GM12878 (cell line): ENCODE results near the gene OR11L1. TPM values are rescaled to one million over a fixed set of nuclear protein-coding genes. Genes with fewer than 3 reads are reported as not detected.

Experiments
- ATAC-seq: fragments of 200-7000 bp; cut with Tn5 transposase; 3 replicates; pipeline ENCODE4 v1.9.1; 2020; ENCODE audit warnings: mild to moderate bottlenecking, moderate library complexity
- BruUV-seq: library from RNA; stranded (reverse); fragments of 400-500 nt; replicated peaks from 2 replicates; lab custom pipeline; 2021; lab: Mats Ljungman, UMichigan
- CTCF ChIA-PET: fragments of 300-600 bp; sonication (Branson Sonifier 250); formaldehyde crosslinking; extraction: SDS; loops from one replicate; lab custom pipeline; 2021; ENCODE audit warnings: inconsistent platforms; lab: Yijun Ruan, JAX
- POLR2A ChIA-PET: fragments of 350-600 bp; formaldehyde crosslinking; extraction: SDS; loops from one replicate; lab custom pipeline; 2021; ENCODE audit warnings: inconsistent platforms; lab: Charles Lee
- RAD21 ChIA-PET: fragments of 300-600 bp; sonication (Branson Sonifier 250); formaldehyde crosslinking; loops from one replicate; lab custom pipeline; 2023; ENCODE audit warnings: antibody characterized with exemption; ENCODE audit not compliant: unreplicated experiment; lab: Charles Lee
- SMC1A ChIA-PET: fragments of 300-600 bp; sonication (Branson Sonifier 250); formaldehyde crosslinking; loops from one replicate; lab custom pipeline; 2023; ENCODE audit not compliant: unreplicated experiment, uncharacterized antibody; lab: Charles Lee
- DNase-seq: peaks from one replicate; pipeline ENCODE4 v3.0.0-alpha.2; 2011; ENCODE audit warnings: low read depth, low spot score
- FAIRE-seq: peaks from 3 replicates; lab custom pipeline; 2011; peaks lifted over from hg19 to GRCh38; lab: Jason Lieb, UNC
- H2AFZ ChIP-seq: 2 replicates; pipeline ENCODE4 v1.6.0; 2011; ENCODE audit warnings: low read depth, low read length, control low read depth; ENCODE audit not compliant: control insufficient read depth
- H3K27ac ChIP-seq: 2 replicates; pipeline ENCODE4 v1.5.1; 2011; ENCODE audit warnings: control low read depth; ENCODE audit not compliant: control insufficient read depth, insufficient read depth
- H3K27me3 ChIP-seq, 2 experiments: replicated peaks in 1 of 2; 2 replicates each; pipeline versions ENCODE4 v1.6.0 to v1.6.1; 2011; ENCODE audit warnings: low read length in 1 of 2; ENCODE audit not compliant: control insufficient read depth in 2 of 2, insufficient read depth in 2 of 2
- H3K36me3 ChIP-seq, 2 experiments: 2 replicates each; pipeline ENCODE4 v1.5.1; 2011; ENCODE audit warnings: low read length in 1 of 2; ENCODE audit not compliant: control insufficient read depth in 2 of 2, insufficient read depth in 2 of 2
- H3K4me1 ChIP-seq: 2 replicates; pipeline ENCODE4 v1.6.1; 2011; ENCODE audit warnings: mild to moderate bottlenecking, low read length, moderate library complexity, mixed read lengths; ENCODE audit not compliant: control insufficient read depth, insufficient read depth
- H3K4me2 ChIP-seq: 2 replicates; pipeline ENCODE4 v1.6.0; 2011; ENCODE audit warnings: control low read depth; ENCODE audit not compliant: control insufficient read depth, insufficient read depth
- H3K4me3 ChIP-seq: fragments of 200-600 bp; sonication (generic); 2 replicates; pipeline ENCODE4 v1.5.1; 2016
- H3K79me2 ChIP-seq: 2 replicates; pipeline ENCODE4 v1.6.0; 2011; ENCODE audit warnings: low read length; ENCODE audit not compliant: control insufficient read depth, insufficient read depth
- H3K9ac ChIP-seq: 2 replicates; pipeline ENCODE4 v1.8.0; 2011; ENCODE audit warnings: low read length, control low read depth, mixed read lengths; ENCODE audit not compliant: control insufficient read depth, insufficient read depth
- H3K9me3 ChIP-seq: replicated peaks from 3 replicates; pipeline ENCODE4 v1.5.1; 2011; ENCODE audit warnings: mild to moderate bottlenecking, low read length; ENCODE audit not compliant: control insufficient read depth, insufficient read depth
- H4K20me1 ChIP-seq: 2 replicates; pipeline ENCODE4 v1.6.0; 2011; ENCODE audit not compliant: control insufficient read depth, insufficient read depth
- BCL3 ChIP-seq: IDR thresholded peaks from 2 replicates; pipeline ENCODE4 v1.6.1; 2011; ENCODE audit warnings: borderline replicate concordance, low read depth, mild to moderate bottlenecking, moderate library complexity, low read length; ENCODE audit not compliant: insufficient read depth, poor library complexity, severe bottlenecking
- EED ChIP-seq: sonication (generic); IDR thresholded peaks from 2 replicates; pipeline ENCODE4 v1.6.1; 2016; ENCODE audit warnings: antibody characterized with exemption, low read depth
- PAX8 ChIP-seq: fragments of 450-650 bp; IDR thresholded peaks from 2 replicates; pipeline ENCODE4 v1.6.1; 2017; ENCODE audit warnings: mild to moderate bottlenecking, moderate library complexity
- POLR2AphosphoS2 ChIP-seq: IDR thresholded peaks from 2 replicates; pipeline ENCODE4 v1.6.1; 2011; ENCODE audit warnings: low read depth, mild to moderate bottlenecking, low read length, improper control_type of control experiment, moderate library complexity
- POLR2AphosphoS5 ChIP-seq: IDR thresholded peaks from 2 replicates; pipeline ENCODE4 v1.6.1; 2011; ENCODE audit warnings: mild to moderate bottlenecking, low read length, inconsistent platforms
- RAD21 ChIP-seq: IDR thresholded peaks from 2 replicates; pipeline ENCODE4 v1.6.1; 2011; ENCODE audit warnings: mild to moderate bottlenecking, low read depth, low read length, moderate library complexity; ENCODE audit not compliant: insufficient read depth
- RELB ChIP-seq: fragments of 450-650 bp; IDR thresholded peaks from 2 replicates; pipeline ENCODE4 v1.6.1; 2017; ENCODE audit warnings: low read depth, mild to moderate bottlenecking, moderate library complexity
- RUNX3 ChIP-seq: IDR thresholded peaks from 2 replicates; pipeline ENCODE4 v1.6.1; 2012; ENCODE audit warnings: low read length, inconsistent platforms
- SIN3A ChIP-seq: IDR thresholded peaks from 2 replicates; pipeline ENCODE4 v1.6.1; 2012; ENCODE audit warnings: low read depth, low read length, improper control_type of control experiment
- SRF ChIP-seq, 2 experiments: IDR thresholded peaks; 2 replicates each; pipeline ENCODE4 v1.6.1; 2011; ENCODE audit warnings: low read depth in 2 of 2, low read length in 2 of 2, mild to moderate bottlenecking in 1 of 2, moderate library complexity in 1 of 2
- ZNF207 ChIP-seq: fragments of 450-650 bp; IDR thresholded peaks from 2 replicates; pipeline ENCODE4 v1.6.1; 2014; ENCODE audit warnings: antibody characterized with exemption, mild to moderate bottlenecking, borderline replicate concordance
- ZSCAN29 ChIP-seq: fragments of 450-650 bp; IDR thresholded peaks from 2 replicates; pipeline ENCODE4 v1.6.1; 2017; ENCODE audit warnings: mild to moderate bottlenecking, moderate library complexity
- WGBS: methylation state at CpG from one replicate; pipeline ENCODE4 v1.1.6; 2016; ENCODE audit warnings: low lambda C conversion rate; ENCODE audit not compliant: insufficient replicate concordance, insufficient coverage; ENCODE audit errors: missing lambda C conversion rate; 5-methylcytosine and 5-hydroxymethylcytosine counted together
- in situ Hi-C: fragments of 300-500 bp; cut with MboI; formaldehyde crosslinking; loops from 9 replicates; pipeline ENCODE4 v1.14.3; 2018; ENCODE audit warnings: mixed read lengths
- intact Hi-C: fragments of 100-400 bp; cut with micrococcal nuclease; formaldehyde crosslinking; loops from one replicate; pipeline ENCODE4 v1.14.2; 2022; ENCODE audit not compliant: unreplicated experiment
- polyA plus RNA-seq, 11 experiments: library from polyadenylated mRNA; depleted of rRNA in 4 of 11; unstranded in 6 of 11; stranded (reverse) in 5 of 11; fragments of >200 nt; fragmentation: Nextera tagmentation in 4 of 11; fragmentation: Illumina TruSeq in 1 of 11; extraction: Ambion mirVana in 4 of 11; extraction: Trizol in 1 of 11; gene quantifications; 1 replicate in 1 of 11; 2 replicates in 10 of 11; pipeline versions ENCODE4 v1.2.1 to v1.2.3, GENCODE V29; 2011 to 2016; ENCODE audit warnings: inconsistent platforms in 2 of 11, missing spikeins in 2 of 11, low read depth in 1 of 11
- total RNA-seq, 4 experiments: library from RNA; depleted of rRNA in 3 of 4; stranded (reverse); fragments of >200 nt in 3 of 4; fragmentation: Illumina TruSeq in 1 of 4; extraction: Trizol in 1 of 4; gene quantifications; 2 replicates each; pipeline versions ENCODE4 v1.2.1 to v1.2.3, GENCODE V29; 2013 to 2021
- TF ChIP-seq, protein P1 (sequence below): fragments of 450-650 bp; IDR thresholded peaks from 2 replicates; pipeline ENCODE4 v1.6.1; 2016; ENCODE audit warnings: mild to moderate bottlenecking
- TF ChIP-seq, protein P2 (sequence below): IDR thresholded peaks from 2 replicates; pipeline ENCODE4 v1.6.1; 2012; ENCODE audit warnings: low read depth, low read length, improper control_type of control experiment
- TF ChIP-seq, protein P3 (sequence below): IDR thresholded peaks from 2 replicates; pipeline ENCODE4 v1.6.1; 2012; ENCODE audit warnings: mild to moderate bottlenecking, low read depth, low read length

OR11L1 gene
- total and polyA plus RNA-seq, 10 of the 15 experiments (the other 5 are each of a cell fraction or from before 2014, with no cell fraction given), result not detected

DNA sequence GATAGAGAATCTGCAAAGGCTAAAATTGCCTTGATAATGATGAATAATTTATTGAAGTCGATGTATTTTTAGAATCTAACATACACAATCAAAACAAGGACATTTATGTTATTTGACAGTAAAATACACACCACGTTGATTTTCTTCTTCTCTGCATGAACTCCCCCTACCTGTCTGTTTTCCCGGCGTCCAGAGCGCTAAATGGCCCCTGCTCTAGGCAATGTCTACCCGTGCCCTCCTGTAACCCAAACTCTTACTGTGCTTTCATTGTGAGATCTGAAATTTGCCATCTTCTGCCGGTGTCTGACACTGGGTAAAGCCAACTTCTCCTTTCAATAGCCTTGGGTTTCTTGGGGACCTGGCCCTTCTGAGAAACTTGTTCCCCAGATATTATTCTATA is 6.7 kb upstream of the OR11L1 start (continued):
- TF ChIP-seq, protein P1, sequence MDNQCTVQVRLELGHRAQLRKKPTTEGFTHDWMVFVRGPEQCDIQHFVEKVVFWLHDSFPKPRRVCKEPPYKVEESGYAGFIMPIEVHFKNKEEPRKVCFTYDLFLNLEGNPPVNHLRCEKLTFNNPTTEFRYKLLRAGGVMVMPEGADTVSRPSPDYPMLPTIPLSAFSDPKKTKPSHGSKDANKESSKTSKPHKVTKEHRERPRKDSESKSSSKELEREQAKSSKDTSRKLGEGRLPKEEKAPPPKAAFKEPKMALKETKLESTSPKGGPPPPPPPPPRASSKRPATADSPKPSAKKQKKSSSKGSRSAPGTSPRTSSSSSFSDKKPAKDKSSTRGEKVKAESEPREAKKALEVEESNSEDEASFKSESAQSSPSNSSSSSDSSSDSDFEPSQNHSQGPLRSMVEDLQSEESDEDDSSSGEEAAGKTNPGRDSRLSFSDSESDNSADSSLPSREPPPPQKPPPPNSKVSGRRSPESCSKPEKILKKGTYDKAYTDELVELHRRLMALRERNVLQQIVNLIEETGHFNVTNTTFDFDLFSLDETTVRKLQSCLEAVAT, result no peak
- TF ChIP-seq ZSCAN29 (no peak), SIN3A (no peak), BCL3 (no peak)
- TF ChIP-seq, protein P2, sequence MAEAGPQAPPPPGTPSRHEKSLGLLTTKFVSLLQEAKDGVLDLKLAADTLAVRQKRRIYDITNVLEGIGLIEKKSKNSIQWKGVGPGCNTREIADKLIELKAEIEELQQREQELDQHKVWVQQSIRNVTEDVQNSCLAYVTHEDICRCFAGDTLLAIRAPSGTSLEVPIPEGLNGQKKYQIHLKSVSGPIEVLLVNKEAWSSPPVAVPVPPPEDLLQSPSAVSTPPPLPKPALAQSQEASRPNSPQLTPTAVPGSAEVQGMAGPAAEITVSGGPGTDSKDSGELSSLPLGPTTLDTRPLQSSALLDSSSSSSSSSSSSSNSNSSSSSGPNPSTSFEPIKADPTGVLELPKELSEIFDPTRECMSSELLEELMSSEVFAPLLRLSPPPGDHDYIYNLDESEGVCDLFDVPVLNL, result no peak
- TF ChIP-seq, all 136 proteins: peak for 0

GRCh38 chr1:247845693-247846017 is 4.0 kb upstream of the OR11L1 start:
- RAD21 ChIA-PET, result no interaction called here
- in situ Hi-C loops, result no loop called here
- TF ChIP-seq ZNF207, result no peak
- no peak for TF ChIP-seq EED
- no peak for TF ChIP-seq SRF (IDR thresholded peaks at IDR 0.05; ENCODE audit: low read depth in 2 of 2, low read length in 2 of 2)
- TF ChIP-seq, protein P3, sequence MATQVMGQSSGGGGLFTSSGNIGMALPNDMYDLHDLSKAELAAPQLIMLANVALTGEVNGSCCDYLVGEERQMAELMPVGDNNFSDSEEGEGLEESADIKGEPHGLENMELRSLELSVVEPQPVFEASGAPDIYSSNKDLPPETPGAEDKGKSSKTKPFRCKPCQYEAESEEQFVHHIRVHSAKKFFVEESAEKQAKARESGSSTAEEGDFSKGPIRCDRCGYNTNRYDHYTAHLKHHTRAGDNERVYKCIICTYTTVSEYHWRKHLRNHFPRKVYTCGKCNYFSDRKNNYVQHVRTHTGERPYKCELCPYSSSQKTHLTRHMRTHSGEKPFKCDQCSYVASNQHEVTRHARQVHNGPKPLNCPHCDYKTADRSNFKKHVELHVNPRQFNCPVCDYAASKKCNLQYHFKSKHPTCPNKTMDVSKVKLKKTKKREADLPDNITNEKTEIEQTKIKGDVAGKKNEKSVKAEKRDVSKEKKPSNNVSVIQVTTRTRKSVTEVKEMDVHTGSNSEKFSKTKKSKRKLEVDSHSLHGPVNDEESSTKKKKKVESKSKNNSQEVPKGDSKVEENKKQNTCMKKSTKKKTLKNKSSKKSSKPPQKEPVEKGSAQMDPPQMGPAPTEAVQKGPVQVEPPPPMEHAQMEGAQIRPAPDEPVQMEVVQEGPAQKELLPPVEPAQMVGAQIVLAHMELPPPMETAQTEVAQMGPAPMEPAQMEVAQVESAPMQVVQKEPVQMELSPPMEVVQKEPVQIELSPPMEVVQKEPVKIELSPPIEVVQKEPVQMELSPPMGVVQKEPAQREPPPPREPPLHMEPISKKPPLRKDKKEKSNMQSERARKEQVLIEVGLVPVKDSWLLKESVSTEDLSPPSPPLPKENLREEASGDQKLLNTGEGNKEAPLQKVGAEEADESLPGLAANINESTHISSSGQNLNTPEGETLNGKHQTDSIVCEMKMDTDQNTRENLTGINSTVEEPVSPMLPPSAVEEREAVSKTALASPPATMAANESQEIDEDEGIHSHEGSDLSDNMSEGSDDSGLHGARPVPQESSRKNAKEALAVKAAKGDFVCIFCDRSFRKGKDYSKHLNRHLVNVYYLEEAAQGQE, result no peak
- no peak for TF ChIP-seq RUNX3
- no peak for TF ChIP-seq RELB
- no peak for TF ChIP-seq POLR2AphosphoS2
- no peak for TF ChIP-seq PAX8
- TF ChIP-seq RAD21, result no peak
- TF ChIP-seq POLR2AphosphoS5, result no peak

More at GRCh38 chr1:247845693-247846017, 4.0 kb upstream of the OR11L1 start:
- Histone ChIP-seq H3K9ac (no peak overlapping the region), H3K9me3 (no peaks in the 10 kb centered on the region), H3K36me3 (no peaks in the 10 kb centered on the region), H3K4me1 (no peaks in the 10 kb centered on the region), H3K79me2 (no peaks in the 10 kb centered on the region), H3K27ac (no peak overlapping the region), H4K20me1 (no peaks in the 10 kb centered on the region), H3K27me3 (no peaks in the 10 kb centered on the region), H2AFZ (no peak overlapping the region), H3K4me2 (no peak overlapping the region), H3K4me3 (no peak overlapping the region)
- 19% methylated on average over 5 of the region's 5 CpGs for WGBS
- POLR2A ChIA-PET, result no interaction called here
- ATAC-seq, result no peak
- intact Hi-C loops, result no loop called here
- SMC1A ChIA-PET, result no interaction called here
- FAIRE-seq, result no peak
- DNase-seq, result no peak
- no TSS peak for BruUV-seq
- CTCF ChIA-PET, result no interaction called here
